Bone marrow (tissue), 2 donors: ENCODE data around the gene UBE2Q2.

Source experiments
- DNase-seq, 2 donors: peaks; one replicate each; lab custom pipeline; 2025; lab: John Stamatoyannopoulos, UW

The UBE2Q2 gene

GRCh38 chr15:75923756-75924155 lies 80.5 kb downstream of the UBE2Q2 start:
- no peak for DNase-seq

GRCh38 chr15:75924576-75924975 lies 81.3 kb downstream of the UBE2Q2 start:
- no peak for DNase-seq

- DNase-seq = no peak
Observed at GRCh38 chr15:75925440-75925839, 82.2 kb downstream of the UBE2Q2 start.

GRCh38 chr15:75926931-75927330 lies 83.7 kb downstream of the UBE2Q2 start:
- no peak for DNase-seq

- no peak for DNase-seq
Observed at GRCh38 chr15:75927601-75928000, 84.4 kb downstream of the UBE2Q2 start.

GRCh38 chr15:75928680-75929608 lies 85.7 kb downstream of the UBE2Q2 start:
- DNase-seq = no peak

GRCh38 chr15:75929799-75930565 lies 86.7 kb downstream of the UBE2Q2 start:
- DNase-seq = peak in 1 of 2 donors; percentile 52

GRCh38 chr15:75930866-75931265 lies 87.6 kb downstream of the UBE2Q2 start:
- no peak for DNase-seq

- DNase-seq = no peak
Observed at GRCh38 chr15:75942464-75942863, 99.2 kb downstream of the UBE2Q2 start.

GRCh38 chr15:75943246-75943645 lies 100.0 kb downstream of the UBE2Q2 start:
- no peak for DNase-seq

- DNase-seq = no peak
Observed at GRCh38 chr15:75943713-75944215, 100.5 kb downstream of the UBE2Q2 start.

GRCh38 chr15:75945953-75946352 lies 102.7 kb downstream of the UBE2Q2 start:
- peak in 1 of 2 donors; percentile 14 for DNase-seq

- no peak for DNase-seq
Observed at GRCh38 chr15:75947092-75947491, 103.8 kb downstream of the UBE2Q2 start.

GRCh38 chr15:75948761-75949296 lies 105.6 kb downstream of the UBE2Q2 start:
- DNase-seq = no peak
